SU-DHL-6 (cell line): ENCODE measurements around the gene KLHL22.

Source experiments
- CTCF ChIP-seq: fragments of 200-600 bp; sonication (generic); IDR thresholded peaks from one replicate; pipeline ENCODE4 v1.5.1; 2017; ENCODE audit warnings: antibody characterized with exemption, mild to moderate bottlenecking, low read length, moderate library complexity; ENCODE audit not compliant: insufficient read depth, poor library complexity, severe bottlenecking
- EZH2phosphoT487 ChIP-seq: fragments of 200-600 bp; sonication (generic), shearing (Covaris generic); conservative IDR thresholded peaks from 2 replicates; pipeline ENCODE4 v1.6.1; 2018; ENCODE audit warnings: mild to moderate bottlenecking, antibody characterized with exemption, low read length, moderate library complexity, mixed read lengths

- TF ChIP-seq CTCF (no peak), EZH2phosphoT487 (no peak)
Measured at GRCh38 chr22:20401376-20402014, 94.1 kb downstream of the KLHL22 start.
